HUDEP-2 (cell line): ENCODE results near the gene HSPA5.
"Not testable (repeated sequence)": the region's sequence is repeated elsewhere in the genome, so short reads cannot be mapped to it uniquely, and the experiment has no call there.

ENCODE experiments used
- DNase-seq, 76 experiments: peaks; one replicate each; lab custom pipeline; 2025; ENCODE audit not compliant: unreplicated experiment in 76 of 76; lab: John Stamatoyannopoulos, UW

Gene HSPA5

GRCh38 chr9:125195591-125195990, 45.6 kb downstream of the HSPA5 start:
- DNase-seq, result not testable (repeated sequence)

- DNase-seq, result not testable (repeated sequence)
Observed at GRCh38 chr9:125194466-125194865, 46.7 kb downstream of the HSPA5 start.

GRCh38 chr9:125190361-125190801, 50.8 kb downstream of the HSPA5 start:
- DNase-seq, result peak in 6 of 76 experiments; percentile 2 to 15 (median 6)

- peak; percentile 29 to 96 (median 90) for DNase-seq
Observed at GRCh38 chr9:125189361-125190289, 51.5 kb downstream of the HSPA5 start, which contains the start of gene PPP6C. TSS of gene PPP6C (minus strand) at chr9:125189803. CDS start at chr9:125189718, 85 bp downstream.

GRCh38 chr9:125189011-125189360, 52.2 kb downstream of the HSPA5 start:
- peak in 7 of 76 experiments; percentile 1 to 32 (median 20) for DNase-seq
